Smooth muscle cell (in vitro differentiated cells): ENCODE data around the gene ARHGAP44. TPM values are rescaled to one million over a fixed set of nuclear protein-coding genes. Genes with fewer than 3 reads are reported as not detected.

Experiments
- DNase-seq: peaks from one replicate; lab custom pipeline; 2025; ENCODE audit not compliant: unreplicated experiment; lab: John Stamatoyannopoulos, UW
- H2AFZ ChIP-seq: fragments of 200-600 bp; sonication (generic); 2 replicates; pipeline ENCODE4 v1.6.0; 2016; ENCODE audit warnings: antibody characterized with exemption, low read depth, mild to moderate bottlenecking
- H3F3A ChIP-seq: fragments of 200-600 bp; sonication (generic); 2 replicates; pipeline ENCODE4 v1.6.0; 2017; ENCODE audit warnings: antibody characterized with exemption, low read depth
- H3K27ac ChIP-seq: fragments of 200-600 bp; sonication (generic); 2 replicates; pipeline ENCODE4 v1.5.1; 2016; ENCODE audit warnings: low read depth, mild to moderate bottlenecking
- H3K27me3 ChIP-seq: fragments of 200-600 bp; sonication (generic); 2 replicates; pipeline ENCODE4 v1.6.1; 2016; ENCODE audit warnings: low read depth, mild to moderate bottlenecking
- H3K36me3 ChIP-seq: fragments of 200-600 bp; sonication (generic); 2 replicates; pipeline ENCODE4 v1.5.1; 2016; ENCODE audit warnings: low read depth
- H3K4me1 ChIP-seq: fragments of 200-600 bp; sonication (generic); 2 replicates; pipeline ENCODE4 v1.5.1; 2016; ENCODE audit warnings: low read depth
- H3K4me2 ChIP-seq: fragments of 200-600 bp; sonication (generic); 2 replicates; pipeline ENCODE4 v1.6.0; 2016; ENCODE audit warnings: mild to moderate bottlenecking
- H3K4me3 ChIP-seq: fragments of 200-600 bp; sonication (generic); 2 replicates; pipeline ENCODE4 v1.5.1; 2016; ENCODE audit warnings: mild to moderate bottlenecking
- H3K79me2 ChIP-seq: fragments of 200-600 bp; sonication (generic); 2 replicates; pipeline ENCODE4 v1.6.0; 2016; ENCODE audit warnings: low read depth, mild to moderate bottlenecking
- H3K9ac ChIP-seq: fragments of 200-600 bp; sonication (generic); 2 replicates; pipeline ENCODE4 v1.6.0; 2016; ENCODE audit warnings: low read depth
- H3K9me3 ChIP-seq: fragments of 200-600 bp; sonication (generic); replicated peaks from 2 replicates; pipeline ENCODE4 v1.5.1; 2016; ENCODE audit warnings: low read depth
- H4K20me1 ChIP-seq: fragments of 200-600 bp; sonication (generic); 2 replicates; pipeline ENCODE4 v1.6.0; 2016; ENCODE audit warnings: low read depth
- WGBS: methylation state at CpG from one replicate; pipeline ENCODE4 v1.1.7; 2016; ENCODE audit warnings: low lambda C conversion rate; 5-methylcytosine and 5-hydroxymethylcytosine counted together
- polyA plus RNA-seq: library from polyadenylated mRNA; unstranded; fragments of >200 nt; fragmentation: Nextera tagmentation; extraction: Ambion mirVana; gene quantifications from 2 replicates; pipeline ENCODE4 v1.2.1, GENCODE V29; 2016
- total RNA-seq: library from RNA; depleted of rRNA; stranded (reverse); fragments of >200 nt; gene quantifications from 2 replicates; pipeline ENCODE4 v1.2.3, GENCODE V29; 2014
- TF ChIP-seq, protein P1 (sequence below): fragments of 200-600 bp; sonication (generic); IDR thresholded peaks from 2 replicates; pipeline ENCODE4 v1.5.1; 2017; ENCODE audit warnings: borderline replicate concordance, mild to moderate bottlenecking, antibody characterized with exemption; ENCODE audit not compliant: insufficient read depth, poor library complexity, severe bottlenecking

Gene ARHGAP44
- total and polyA plus RNA-seq, 2 experiments from 2014 or later: 1.3 to 2.0 TPM

DNA sequence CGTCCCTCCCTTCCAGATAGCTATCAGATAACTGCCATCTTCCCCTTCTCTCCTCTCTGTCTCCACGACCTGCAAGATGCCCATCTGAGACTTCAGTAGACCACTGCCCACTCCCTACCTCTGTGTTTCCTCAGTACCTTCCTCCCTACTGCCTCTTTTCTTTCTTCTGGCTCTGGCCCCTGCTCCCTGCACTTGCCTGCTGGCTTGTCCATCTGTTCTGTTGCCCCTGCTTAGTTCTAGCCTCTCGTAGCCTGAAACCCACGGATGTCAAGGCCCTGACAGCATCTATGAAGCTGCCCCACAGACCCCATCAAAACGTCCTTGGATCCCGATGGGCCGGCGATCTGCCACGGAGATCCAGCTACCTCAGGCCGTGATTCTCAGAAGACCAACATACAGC is 175.5 kb downstream of the ARHGAP44 start:
- Histone ChIP-seq H3K79me2 (no peaks in the 10 kb centered on the region), H3K27me3 (no peaks in the 10 kb centered on the region), H4K20me1 (no peaks in the 10 kb centered on the region), H3K36me3 (no peaks in the 10 kb centered on the region), H3K4me3 (no peak overlapping the region), H3K27ac (no peak overlapping the region), H3K9ac (no peak overlapping the region), H3K9me3 (no peaks in the 10 kb centered on the region), H3K4me1 (no peaks in the 10 kb centered on the region), H3K4me2 (no peak overlapping the region), H2AFZ (no peak overlapping the region), H3F3A (no peaks in the 10 kb centered on the region)
- DNase-seq: no peak
- TF ChIP-seq, protein P1, sequence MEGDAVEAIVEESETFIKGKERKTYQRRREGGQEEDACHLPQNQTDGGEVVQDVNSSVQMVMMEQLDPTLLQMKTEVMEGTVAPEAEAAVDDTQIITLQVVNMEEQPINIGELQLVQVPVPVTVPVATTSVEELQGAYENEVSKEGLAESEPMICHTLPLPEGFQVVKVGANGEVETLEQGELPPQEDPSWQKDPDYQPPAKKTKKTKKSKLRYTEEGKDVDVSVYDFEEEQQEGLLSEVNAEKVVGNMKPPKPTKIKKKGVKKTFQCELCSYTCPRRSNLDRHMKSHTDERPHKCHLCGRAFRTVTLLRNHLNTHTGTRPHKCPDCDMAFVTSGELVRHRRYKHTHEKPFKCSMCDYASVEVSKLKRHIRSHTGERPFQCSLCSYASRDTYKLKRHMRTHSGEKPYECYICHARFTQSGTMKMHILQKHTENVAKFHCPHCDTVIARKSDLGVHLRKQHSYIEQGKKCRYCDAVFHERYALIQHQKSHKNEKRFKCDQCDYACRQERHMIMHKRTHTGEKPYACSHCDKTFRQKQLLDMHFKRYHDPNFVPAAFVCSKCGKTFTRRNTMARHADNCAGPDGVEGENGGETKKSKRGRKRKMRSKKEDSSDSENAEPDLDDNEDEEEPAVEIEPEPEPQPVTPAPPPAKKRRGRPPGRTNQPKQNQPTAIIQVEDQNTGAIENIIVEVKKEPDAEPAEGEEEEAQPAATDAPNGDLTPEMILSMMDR: no peak
- WGBS: 91% methylated on average over 10 of the region's 10 CpGs

DNA sequence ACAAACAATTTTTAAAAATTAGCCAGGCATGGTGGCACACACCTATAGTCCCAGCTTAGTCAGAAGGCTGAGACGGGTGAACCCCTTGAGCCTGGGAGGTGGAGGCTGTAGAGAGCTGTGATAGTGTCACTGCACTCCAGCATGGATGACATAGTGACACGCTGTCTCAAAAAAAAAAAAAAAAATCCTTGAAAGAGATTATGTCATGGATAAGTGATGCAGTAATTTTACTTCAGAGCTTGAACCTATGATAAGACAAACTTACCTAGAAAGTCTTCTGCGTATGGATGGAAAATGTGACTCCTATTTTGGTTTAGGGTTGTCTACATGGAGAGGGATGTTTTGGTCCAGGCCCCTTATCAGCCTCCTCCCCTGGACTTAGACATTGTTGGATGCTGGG is 176.7 kb downstream of the ARHGAP44 start:
- WGBS: 99% methylated on average over 3 of the region's 3 CpGs

DNA sequence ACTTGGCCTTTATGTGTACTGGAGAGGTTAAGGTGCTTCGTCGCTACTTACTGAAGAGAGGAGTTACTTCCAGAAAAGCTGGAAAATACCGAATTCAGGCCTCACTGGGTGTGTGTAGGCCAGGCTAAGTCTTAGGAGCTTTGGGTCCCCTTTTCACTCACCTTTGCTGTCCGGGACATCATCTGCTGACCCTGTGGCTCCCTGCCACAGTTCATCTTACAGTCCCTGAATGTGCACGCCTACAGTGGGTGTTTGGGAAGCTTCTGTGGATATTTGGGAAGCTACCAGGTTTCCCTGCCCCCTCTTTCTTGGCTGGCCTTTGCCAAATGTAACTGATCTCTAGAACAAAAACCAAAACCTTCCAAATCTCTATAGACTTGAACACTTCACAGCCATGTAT is 177.1 kb downstream of the ARHGAP44 start:
- 96% methylated on average over 5 of the region's 5 CpGs for WGBS

More for the DNA sequence above, 176.7 kb downstream of the ARHGAP44 start:
- Histone ChIP-seq H3K9me3 (no peaks in the 10 kb centered on the region), H3K27ac (no peak overlapping the region), H3K79me2 (no peaks in the 10 kb centered on the region), H3K4me2 (no peak overlapping the region), H3K36me3 (no peaks in the 10 kb centered on the region), H3K4me3 (no peak overlapping the region), H3K9ac (no peak overlapping the region), H4K20me1 (no peaks in the 10 kb centered on the region), H3K27me3 (no peaks in the 10 kb centered on the region), H3F3A (no peaks in the 10 kb centered on the region), H3K4me1 (no peaks in the 10 kb centered on the region), H2AFZ (no peak overlapping the region)
- TF ChIP-seq, protein P1: no peak
- no peak for DNase-seq

DNA sequence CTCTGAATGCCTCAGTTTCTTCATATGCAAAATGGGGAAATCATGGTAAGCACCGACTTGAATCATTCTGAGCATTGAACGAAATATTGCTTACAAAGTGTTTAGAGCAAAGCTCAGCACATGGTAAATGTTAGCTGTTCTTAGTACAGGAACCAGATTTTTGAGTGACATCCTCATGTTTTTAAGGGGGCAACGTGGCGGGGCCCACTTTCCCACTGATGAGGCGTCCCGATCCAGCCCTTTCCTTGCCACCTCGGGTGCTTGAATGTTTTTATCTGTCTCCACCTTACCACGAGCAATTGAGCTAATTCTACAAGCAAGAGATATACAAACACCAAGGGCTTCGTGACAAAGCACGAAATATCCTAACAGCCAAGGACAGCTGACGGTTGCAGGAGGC is 178.7 kb downstream of the ARHGAP44 start:
- no peak for DNase-seq
- no peaks in the 10 kb centered on the region for H3K36me3 ChIP-seq
- no peaks in the 10 kb centered on the region for H3K79me2 ChIP-seq
- no peak overlapping the region for H2AFZ ChIP-seq
- H3K27ac ChIP-seq: no peak overlapping the region
- WGBS: 96% methylated on average over 11 of the region's 11 CpGs
- H4K20me1 ChIP-seq: no peaks in the 10 kb centered on the region
- H3K4me3 ChIP-seq: no peak overlapping the region
- H3K9me3 ChIP-seq: no peaks in the 10 kb centered on the region
- H3K4me1 ChIP-seq: no peaks in the 10 kb centered on the region
- H3K9ac ChIP-seq: no peak overlapping the region
- TF ChIP-seq, protein P1: no peak
- H3K27me3 ChIP-seq: no peaks in the 10 kb centered on the region
- H3F3A ChIP-seq: no peaks in the 10 kb centered on the region
- no peak overlapping the region for H3K4me2 ChIP-seq

More for the DNA sequence above, 177.1 kb downstream of the ARHGAP44 start:
- no peaks in the 10 kb centered on the region for H3K79me2 ChIP-seq
- no peaks in the 10 kb centered on the region for H3K9me3 ChIP-seq
- H3K36me3 ChIP-seq: no peaks in the 10 kb centered on the region
- no peak for DNase-seq
- no peaks in the 10 kb centered on the region for H3K4me1 ChIP-seq
- no peak overlapping the region for H3K9ac ChIP-seq
- no peak overlapping the region for H3K4me2 ChIP-seq
- no peak overlapping the region for H3K4me3 ChIP-seq
- H3K27me3 ChIP-seq: no peaks in the 10 kb centered on the region
- TF ChIP-seq, protein P1: no peak
- no peaks in the 10 kb centered on the region for H3F3A ChIP-seq
- no peak overlapping the region for H2AFZ ChIP-seq
- H4K20me1 ChIP-seq: no peaks in the 10 kb centered on the region
- no peak overlapping the region for H3K27ac ChIP-seq
